GM12801 (cell line): ENCODE data around the gene CD300LG.

Source experiments
- CTCF ChIP-seq: IDR thresholded peaks from one replicate; pipeline ENCODE4 v1.5.1; 2011; ENCODE audit warnings: control low read depth; ENCODE audit not compliant: insufficient read length; ENCODE audit errors: extremely low read depth

The CD300LG gene

GRCh38 chr17:43878260-43879175, 31.5 kb downstream of the CD300LG start:
- no peak for TF ChIP-seq CTCF

GRCh38 chr17:43879723-43880419, 32.9 kb downstream of the CD300LG start:
- no peak for TF ChIP-seq CTCF

- no peak for TF ChIP-seq CTCF
These were observed 33.5 kb downstream of the CD300LG start for GRCh38 chr17:43880420-43880991.

- no peak for TF ChIP-seq CTCF
These were observed 34.2 kb downstream of the CD300LG start for GRCh38 chr17:43881181-43881580.

- TF ChIP-seq CTCF = no peak
These were observed 35.0 kb downstream of the CD300LG start for GRCh38 chr17:43881758-43882505.

- no peak for TF ChIP-seq CTCF
These were observed 35.9 kb downstream of the CD300LG start for GRCh38 chr17:43882761-43883415.
